Measurements from ENCODE around the gene ARNT2. TPM values are rescaled to one million over a fixed set of nuclear protein-coding genes. Genes with fewer than 3 reads are reported as not detected.
A peak's percentile ranks its signal among the peaks of the same experiment; 100 is the strongest.

ARNT2 gene
- polyA plus RNA-seq, 1 of the 3 experiments (the other 2 are of a cell fraction): 17.0 TPM

DNA sequence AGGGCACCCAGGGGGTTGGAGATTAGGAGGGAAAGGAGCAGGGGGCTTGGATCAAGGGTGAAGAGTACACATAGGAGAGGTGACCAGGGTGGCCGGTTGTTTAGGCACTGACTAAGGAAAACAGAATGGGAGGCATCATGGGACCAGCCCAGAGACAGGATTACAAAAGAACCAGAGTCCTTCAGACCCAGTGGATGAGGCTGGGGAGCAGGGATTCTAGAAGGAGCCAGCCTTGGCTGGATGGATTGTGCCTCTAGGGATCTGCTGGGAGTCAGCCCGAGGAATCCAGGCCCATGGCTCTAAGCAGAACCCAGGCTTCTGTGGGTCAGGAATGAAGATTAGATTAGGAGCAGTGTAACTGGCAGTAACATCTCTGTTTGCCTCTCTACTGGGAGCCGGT lies 98.6 kb downstream of the ARNT2 start:
- CTCF ChIA-PET: no interaction called here
- TF ChIP-seq EP300 (IDR thresholded peaks at IDR 0.05; ENCODE audit: borderline replicate concordance in 1 of 2, low read depth in 1 of 2, low read length in 1 of 2) (no peak), YY1 (IDR thresholded peaks at IDR 0.05; ENCODE audit: low read depth) (no peak), CHD2 (IDR thresholded peaks at IDR 0.05; ENCODE audit: low read length, partially characterized antibody) (no peak), USF2 (IDR thresholded peaks at IDR 0.05; ENCODE audit: borderline replicate concordance, low read depth, low read length) (no peak), TAF1 (IDR thresholded peaks at IDR 0.05; ENCODE audit: borderline replicate concordance, low read depth, low read length) (no peak), FOXM1 (IDR thresholded peaks at IDR 0.05; ENCODE audit: low read depth) (no peak), TCF12 (IDR thresholded peaks at IDR 0.05) (no peak), IRF3 (IDR thresholded peaks at IDR 0.05; ENCODE audit: low read depth, low read length) (no peak), ELF1 (IDR thresholded peaks at IDR 0.05) (no peak), MXI1 (IDR thresholded peaks at IDR 0.05; ENCODE audit: low read depth, low read length) (no peak), POLR2AphosphoS5 (IDR thresholded peaks at IDR 0.05; ENCODE audit: low read depth, low read length) (no peak)
- peaks cover 0 to 10% of the 10 kb centered on the region in 2 experiments; a peak in 1 of 4 replicates for H3K4me1 ChIP-seq (ENCODE audit: control insufficient read depth in 1 of 2, insufficient read depth in 2 of 2, low read depth in 1 of 2, low read length in 1 of 2)
- peaks cover 0 to 6% of the 10 kb centered on the region in 2 experiments for H3K36me3 ChIP-seq (replicated peaks in 1 of 2; ENCODE audit: control insufficient read depth in 1 of 2, insufficient read depth in 2 of 2, low read length in 1 of 2)
- no peak overlapping the region for H3K9ac ChIP-seq
- WGBS (ENCODE audit: low lambda C conversion rate): 88% methylated on average over 3 of the region's 3 CpGs
- no peaks in the 10 kb centered on the region for H3K9me3 ChIP-seq
- POLR2A ChIA-PET: no interaction called here
- no peaks in the 10 kb centered on the region for H4K20me1 ChIP-seq (ENCODE audit: insufficient read depth)
- no peaks in the 10 kb centered on the region for H3F3A ChIP-seq (replicated peaks; ENCODE audit: insufficient read depth)
- no peaks in the 10 kb centered on the region for H3K79me2 ChIP-seq (ENCODE audit: insufficient read depth)
- no peak overlapping the region for H3K4me3 ChIP-seq (ENCODE audit: low read depth in 2 of 2, low read length in 1 of 2)
- H3K9me2 ChIP-seq: no peaks in the 10 kb centered on the region
- H3K27ac ChIP-seq (ENCODE audit: low read depth in 2 of 2, low read length in 1 of 2): no peak overlapping the region
- H2AFZ ChIP-seq (ENCODE audit: low read depth): no peak overlapping the region
- no peaks in the 10 kb centered on the region for H3K27me3 ChIP-seq (ENCODE audit: insufficient read depth)
- DNase-seq: no peak
- H3K4me2 ChIP-seq: no peak overlapping the region

GRCh38 chr15:80503319-80503952 lies 99.3 kb downstream of the ARNT2 start:
- Histone ChIP-seq H3K27ac (ENCODE audit: low read depth in 2 of 2, low read length in 1 of 2) (no peak overlapping the region), H3K4me3 (ENCODE audit: low read depth in 2 of 2, low read length in 1 of 2) (no peak overlapping the region), H2AFZ (ENCODE audit: low read depth) (no peak overlapping the region), H4K20me1 (ENCODE audit: insufficient read depth) (no peaks in the 10 kb centered on the region), H3K27me3 (ENCODE audit: insufficient read depth) (no peaks in the 10 kb centered on the region), H3K9me3 (no peaks in the 10 kb centered on the region), H3K4me1 (ENCODE audit: control insufficient read depth in 1 of 2, insufficient read depth in 2 of 2, low read depth in 1 of 2, low read length in 1 of 2) (peaks cover 0 to 10% of the 10 kb centered on the region in 2 experiments; a peak in 1 of 4 replicates), H3K4me2 (no peak overlapping the region), H3F3A (replicated peaks; ENCODE audit: insufficient read depth) (no peaks in the 10 kb centered on the region), H3K36me3 (replicated peaks in 1 of 2; ENCODE audit: control insufficient read depth in 1 of 2, insufficient read depth in 2 of 2, low read length in 1 of 2) (peaks cover 0 to 6% of the 10 kb centered on the region in 2 experiments), H3K79me2 (ENCODE audit: insufficient read depth) (no peaks in the 10 kb centered on the region), H3K9me2 (no peaks in the 10 kb centered on the region), H3K9ac (no peak overlapping the region)
- POLR2A ChIA-PET: no interaction called here
- no peak for DNase-seq
- CTCF ChIA-PET: no interaction called here
- WGBS (ENCODE audit: low lambda C conversion rate): 89% methylated on average over 11 of the region's 11 CpGs
- TF ChIP-seq EZH2phosphoT487 (IDR thresholded peaks at IDR 0.05; ENCODE audit: borderline replicate concordance, low read depth): no peak
- no peak for TF ChIP-seq USF1 (IDR thresholded peaks at IDR 0.05; ENCODE audit: borderline replicate concordance, low read depth)
- peak; percentile 22; the same call in 1 of the 2 replicates for TF ChIP-seq MXI1 (IDR thresholded peaks at IDR 0.05; ENCODE audit: low read depth, low read length)
